ENCODE results near the gene SLC6A2.
"Not testable (repeated sequence)": the region's sequence is repeated elsewhere in the genome, so short reads cannot be mapped to it uniquely, and the experiment has no call there.

SLC6A2 gene

GRCh38 chr16:55655897-55656681, at the start of gene SLC6A2:
Gene SLC6A2 (plus strand): TSS chr16:55655988. CDS start chr16:55656695, 707 bp downstream.
- no peak for DNase-seq (ENCODE audit: low read depth in 3 of 3, low spot score in 1 of 3)

GRCh38 chr16:55613613-55614335, 42.0 kb upstream of the SLC6A2 start:
- no peak for DNase-seq (ENCODE audit: low read depth in 3 of 3, low spot score in 1 of 3)

- DNase-seq (ENCODE audit: low read depth in 3 of 3, low spot score in 1 of 3), result no peak
Observed at GRCh38 chr16:55615071-55615470, 40.7 kb upstream of the SLC6A2 start.

GRCh38 chr16:55615670-55616069, 40.1 kb upstream of the SLC6A2 start:
- not testable (repeated sequence) for DNase-seq (ENCODE audit: low read depth in 3 of 3, low spot score in 1 of 3)

- no peak for DNase-seq (ENCODE audit: low read depth in 3 of 3, low spot score in 1 of 3)
Observed at GRCh38 chr16:55621771-55622170, 34.0 kb upstream of the SLC6A2 start.

- no peak for DNase-seq (ENCODE audit: low read depth in 3 of 3, low spot score in 1 of 3)
Observed at GRCh38 chr16:55622272-55622671, 33.5 kb upstream of the SLC6A2 start.

GRCh38 chr16:55622930-55623561, 32.7 kb upstream of the SLC6A2 start:
- DNase-seq (ENCODE audit: low read depth in 3 of 3, low spot score in 1 of 3), result no peak

GRCh38 chr16:55623640-55624039, 32.1 kb upstream of the SLC6A2 start:
- DNase-seq (ENCODE audit: low read depth in 3 of 3, low spot score in 1 of 3), result no peak

- no peak for DNase-seq (ENCODE audit: low read depth in 3 of 3, low spot score in 1 of 3)
Observed at GRCh38 chr16:55624696-55625095, 31.1 kb upstream of the SLC6A2 start.

GRCh38 chr16:55625843-55626242, 29.9 kb upstream of the SLC6A2 start:
- no peak for DNase-seq (ENCODE audit: low read depth in 3 of 3, low spot score in 1 of 3)

GRCh38 chr16:55628306-55628968, 27.4 kb upstream of the SLC6A2 start:
- DNase-seq (ENCODE audit: low read depth in 3 of 3, low spot score in 1 of 3), result no peak

- no peak for DNase-seq (ENCODE audit: low read depth in 3 of 3, low spot score in 1 of 3)
Observed at GRCh38 chr16:55630774-55631173, 25.0 kb upstream of the SLC6A2 start.

- no peak for DNase-seq (ENCODE audit: low read depth in 3 of 3, low spot score in 1 of 3)
Observed at GRCh38 chr16:55632259-55632658, 23.5 kb upstream of the SLC6A2 start.

- no peak for DNase-seq (ENCODE audit: low read depth in 3 of 3, low spot score in 1 of 3)
Observed at GRCh38 chr16:55634193-55634592, 21.6 kb upstream of the SLC6A2 start.

GRCh38 chr16:55638256-55638655, 17.5 kb upstream of the SLC6A2 start:
- no peak for DNase-seq (ENCODE audit: low read depth in 3 of 3, low spot score in 1 of 3)

- no peak for DNase-seq (ENCODE audit: low read depth in 3 of 3, low spot score in 1 of 3)
Observed at GRCh38 chr16:55640701-55641327, 15.0 kb upstream of the SLC6A2 start.

- DNase-seq (ENCODE audit: low read depth in 3 of 3, low spot score in 1 of 3), result no peak
Observed at GRCh38 chr16:55641430-55642056, 14.2 kb upstream of the SLC6A2 start.

- DNase-seq (ENCODE audit: low read depth in 3 of 3, low spot score in 1 of 3), result no peak
Observed at GRCh38 chr16:55642611-55643010, 13.2 kb upstream of the SLC6A2 start.

GRCh38 chr16:55643161-55643970, 12.4 kb upstream of the SLC6A2 start:
- no peak for DNase-seq (ENCODE audit: low read depth in 3 of 3, low spot score in 1 of 3)

- DNase-seq (ENCODE audit: low read depth in 3 of 3, low spot score in 1 of 3), result no peak
Observed at GRCh38 chr16:55645986-55646385, 9.8 kb upstream of the SLC6A2 start.

Measured in stimulated activated CD4-positive, alpha-beta T cell treated with anti-CD3 and anti-CD28 coated beads, TNF-alpha, amount 100 ng/mL, for 1 hour (primary cell).